ENCODE measurements around the gene DUSP9. TPM values are rescaled to one million over a fixed set of nuclear protein-coding genes. Genes with fewer than 3 reads are reported as not detected.

Gene DUSP9
- total and polyA plus RNA-seq, 2 donors (not counting 3 experiments of a cell fraction or from before 2014, with no cell fraction given) = 0.04 TPM; not detected in 1

DNA sequence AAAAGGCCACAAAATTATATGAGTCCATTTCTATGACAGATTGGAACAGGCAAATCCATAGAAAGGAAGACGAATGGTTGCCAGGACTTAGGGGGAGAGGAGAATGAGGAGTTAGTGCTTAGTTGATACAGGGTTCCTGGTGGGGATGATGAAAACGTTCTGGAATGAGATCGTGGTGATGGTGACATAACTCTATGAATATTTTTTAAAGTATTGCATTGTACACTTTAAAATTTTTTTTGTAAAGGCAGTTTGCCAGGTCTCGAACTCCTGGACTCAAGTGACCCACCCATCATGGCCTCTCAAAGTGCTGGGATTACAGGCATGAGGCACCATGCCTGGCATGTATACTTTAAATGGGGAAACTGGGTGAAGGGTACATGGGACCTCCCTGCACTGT lies 38.2 kb upstream of the DUSP9 start:
- no peak overlapping the region for H2AFZ ChIP-seq (ENCODE audit: low read depth, low read length)
- H3K27me3 ChIP-seq (ENCODE audit: control insufficient read depth in 2 of 2, insufficient read depth in 2 of 2, low read length in 2 of 2) = peaks cover 4 to 6% of the 10 kb centered on the region in 2 experiments
- no peak for DNase-seq (ENCODE audit: low read depth, low spot score)
- no peak overlapping the region for H3K27ac ChIP-seq (ENCODE audit: insufficient read depth, low read depth, low read length)
- H3K9me1 ChIP-seq (replicated peaks; ENCODE audit: control insufficient read depth, extremely low read depth, insufficient read depth, low read length) = no peaks in the 10 kb centered on the region
- H3K4me1 ChIP-seq (ENCODE audit: control insufficient read depth, extremely low read depth, insufficient read depth, low read length) = no peaks in the 10 kb centered on the region
- H3K79me2 ChIP-seq (ENCODE audit: control insufficient read depth, insufficient read depth, low read length) = no peaks in the 10 kb centered on the region
- no peak for TF ChIP-seq POLR2A (IDR thresholded peaks at IDR 0.05; ENCODE audit: low read depth, low read length)
- H4K20me1 ChIP-seq (replicated peaks; ENCODE audit: control insufficient read depth, extremely low read depth, insufficient read depth, low read length) = no peaks in the 10 kb centered on the region
- intact Hi-C loops (cut with micrococcal nuclease) = no loop called here
- no peaks in the 10 kb centered on the region for H3K9me3 ChIP-seq (replicated peaks; ENCODE audit: control insufficient read depth, insufficient read depth, low read length)
- ChIA-PET POLR2A (no interaction called here), CTCF (interaction anchor here (1.0 to 3.1 kb wide), 8 partner anchors 9 to 667 kb away, joined by 3 to 51 read pairs (median 14); partner anchors contain the start of gene CCNQ)
- H3K36me3 ChIP-seq (ENCODE audit: control insufficient read depth in 2 of 2, extremely low read depth in 1 of 2, insufficient read depth in 2 of 2, low read length in 2 of 2) = no peaks in the 10 kb centered on the region
- no peak overlapping the region for H3K4me3 ChIP-seq (replicated peaks in 1 of 3; ENCODE audit: insufficient read depth in 1 of 3, low read depth in 1 of 3, low read length in 3 of 3)
- no peak for FAIRE-seq
- dilution Hi-C loops (cut with MboI; ENCODE audit: extremely low pct_ligation_motif_present, low sequenced_read_pairs) = no loop called here
- no TSS peak for BruUV-seq (replicated peaks)
- H3K4me2 ChIP-seq (ENCODE audit: insufficient read depth, low read length) = no peak overlapping the region
- no peak overlapping the region for H3K9ac ChIP-seq (replicated peaks; ENCODE audit: extremely low read depth, insufficient read depth, low read length)

DNA sequence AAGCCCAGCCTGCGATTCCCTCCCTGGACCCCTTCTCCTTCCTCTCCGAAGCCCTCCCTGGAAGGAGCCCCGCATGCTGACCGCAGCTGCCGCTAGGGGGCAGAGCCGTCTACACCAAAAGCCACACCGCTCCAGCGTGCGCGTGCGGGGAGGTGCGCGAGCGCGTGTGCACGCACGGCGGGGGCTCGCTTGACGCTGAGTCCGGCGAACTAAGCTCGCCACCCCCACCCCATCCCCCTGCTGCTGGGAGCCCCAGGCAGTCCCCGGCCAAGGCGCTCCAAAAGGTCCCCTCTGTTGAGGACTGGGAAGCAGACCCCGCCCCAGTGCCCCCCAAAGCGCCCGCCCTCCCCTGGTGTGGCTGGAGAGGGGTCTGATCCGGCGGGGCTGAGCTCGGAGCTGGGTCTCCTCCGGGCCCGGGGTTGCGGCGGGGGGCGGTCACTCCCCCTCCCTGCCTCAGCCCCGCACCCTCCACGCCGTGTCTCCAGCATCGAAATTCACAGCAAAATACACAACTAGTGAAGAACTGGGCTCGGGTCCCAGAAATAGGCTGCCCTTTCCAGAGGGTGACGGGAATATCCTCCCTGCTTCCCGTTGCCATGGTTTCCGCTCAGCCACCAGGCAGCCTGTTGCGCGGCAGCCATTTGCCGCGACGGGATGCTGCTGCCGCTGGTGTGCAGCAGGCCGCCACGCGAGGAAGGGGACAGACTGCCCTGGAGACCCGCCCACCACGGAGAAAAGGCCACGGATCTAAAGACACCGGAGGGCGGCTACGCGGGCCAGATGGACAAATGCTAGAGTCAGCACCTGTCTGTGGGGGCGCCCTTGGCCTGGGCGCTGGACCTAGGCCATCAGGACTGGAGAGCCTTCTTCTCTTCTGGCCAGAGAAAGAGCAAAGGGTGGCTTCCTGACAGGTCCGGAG lies 36.8 kb upstream of the DUSP9 start:
- CTCF ChIA-PET = interaction anchor here (0.6 to 3.1 kb wide), 19 partner anchors 9 to 668 kb away, joined by 3 to 51 read pairs (median 5); partner anchors contain the start of genes CCNQ and DUSP9
- Histone ChIP-seq H4K20me1 (replicated peaks; ENCODE audit: control insufficient read depth, extremely low read depth, insufficient read depth, low read length) (no peaks in the 10 kb centered on the region), H3K9me3 (replicated peaks; ENCODE audit: control insufficient read depth, insufficient read depth, low read length) (no peaks in the 10 kb centered on the region), H3K9me1 (replicated peaks; ENCODE audit: control insufficient read depth, extremely low read depth, insufficient read depth, low read length) (no peaks in the 10 kb centered on the region), H3K9ac (replicated peaks; ENCODE audit: extremely low read depth, insufficient read depth, low read length) (no peak overlapping the region), H3K27me3 (ENCODE audit: control insufficient read depth in 2 of 2, insufficient read depth in 2 of 2, low read length in 2 of 2) (peaks cover 4 to 6% of the 10 kb centered on the region in 2 experiments), H2AFZ (ENCODE audit: low read depth, low read length) (peak overlapping the region; percentile 56), H3K4me1 (ENCODE audit: control insufficient read depth, extremely low read depth, insufficient read depth, low read length) (no peaks in the 10 kb centered on the region), H3K36me3 (ENCODE audit: control insufficient read depth in 2 of 2, extremely low read depth in 1 of 2, insufficient read depth in 2 of 2, low read length in 2 of 2) (no peaks in the 10 kb centered on the region), H3K79me2 (ENCODE audit: control insufficient read depth, insufficient read depth, low read length) (no peaks in the 10 kb centered on the region), H3K27ac (ENCODE audit: insufficient read depth, low read depth, low read length) (no peak overlapping the region), H3K4me2 (ENCODE audit: insufficient read depth, low read length) (no peak overlapping the region), H3K4me3 (replicated peaks in 1 of 3; ENCODE audit: insufficient read depth in 1 of 3, low read depth in 1 of 3, low read length in 3 of 3) (peak overlapping the region in 2 of 3 experiments; percentile 11 to 19)
- no peak for TF ChIP-seq MYC (IDR thresholded peaks at IDR 0.05; ENCODE audit: low read depth, low read length)
- TF ChIP-seq, protein P1, sequence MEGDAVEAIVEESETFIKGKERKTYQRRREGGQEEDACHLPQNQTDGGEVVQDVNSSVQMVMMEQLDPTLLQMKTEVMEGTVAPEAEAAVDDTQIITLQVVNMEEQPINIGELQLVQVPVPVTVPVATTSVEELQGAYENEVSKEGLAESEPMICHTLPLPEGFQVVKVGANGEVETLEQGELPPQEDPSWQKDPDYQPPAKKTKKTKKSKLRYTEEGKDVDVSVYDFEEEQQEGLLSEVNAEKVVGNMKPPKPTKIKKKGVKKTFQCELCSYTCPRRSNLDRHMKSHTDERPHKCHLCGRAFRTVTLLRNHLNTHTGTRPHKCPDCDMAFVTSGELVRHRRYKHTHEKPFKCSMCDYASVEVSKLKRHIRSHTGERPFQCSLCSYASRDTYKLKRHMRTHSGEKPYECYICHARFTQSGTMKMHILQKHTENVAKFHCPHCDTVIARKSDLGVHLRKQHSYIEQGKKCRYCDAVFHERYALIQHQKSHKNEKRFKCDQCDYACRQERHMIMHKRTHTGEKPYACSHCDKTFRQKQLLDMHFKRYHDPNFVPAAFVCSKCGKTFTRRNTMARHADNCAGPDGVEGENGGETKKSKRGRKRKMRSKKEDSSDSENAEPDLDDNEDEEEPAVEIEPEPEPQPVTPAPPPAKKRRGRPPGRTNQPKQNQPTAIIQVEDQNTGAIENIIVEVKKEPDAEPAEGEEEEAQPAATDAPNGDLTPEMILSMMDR (IDR thresholded peaks at IDR 0.05; ENCODE audit: extremely low read depth in 1 of 2, insufficient read depth in 1 of 2, low read depth in 1 of 2, low read length in 2 of 2) = peak; percentile 63 to 88
- TF ChIP-seq, protein P2, sequence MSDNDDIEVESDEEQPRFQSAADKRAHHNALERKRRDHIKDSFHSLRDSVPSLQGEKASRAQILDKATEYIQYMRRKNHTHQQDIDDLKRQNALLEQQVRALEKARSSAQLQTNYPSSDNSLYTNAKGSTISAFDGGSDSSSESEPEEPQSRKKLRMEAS (IDR thresholded peaks at IDR 0.05; ENCODE audit: insufficient read depth, insufficient read length) = peak; percentile 31
- DNase-seq (ENCODE audit: low read depth, low spot score) (peak; percentile 65), FAIRE-seq (peak; percentile 73)
- no TSS peak for BruUV-seq (replicated peaks)
- dilution Hi-C loops (cut with MboI; ENCODE audit: extremely low pct_ligation_motif_present, low sequenced_read_pairs) (no loop called here), intact Hi-C loops (cut with micrococcal nuclease) (loop anchor here (1.0 to 2.0 kb wide), 2 partner anchors 58 to 99 kb away; no protein-coding TSS in a partner anchor)
- POLR2A ChIA-PET = no interaction called here
